ENCODE data around the gene APOL1.

APOL1 gene

GRCh38 chr22:36210224-36210623, 42.7 kb upstream of the APOL1 start:
- H3K4me1 ChIP-seq (ENCODE audit: control insufficient read depth, low read length), result peaks cover 26% of the 10 kb centered on the region
- H3K4me3 ChIP-seq (ENCODE audit: low read length), result no peak overlapping the region
- no peak overlapping the region for H3K4me2 ChIP-seq (ENCODE audit: low read length)
- no peaks in the 10 kb centered on the region for H3K36me3 ChIP-seq (ENCODE audit: control insufficient read depth, low read length)
- H3K9me2 ChIP-seq (replicated peaks; ENCODE audit: control insufficient read depth, low read length), result no peaks in the 10 kb centered on the region
- no peak for TF ChIP-seq EZH2phosphoT487 (IDR thresholded peaks at IDR 0.05; ENCODE audit: borderline replicate concordance, low read length)
- TF ChIP-seq CTCF (IDR thresholded peaks at IDR 0.05; ENCODE audit: low read depth, low read length, poor library complexity, severe bottlenecking), result no peak
- no peaks in the 10 kb centered on the region for H3K79me2 ChIP-seq (ENCODE audit: control insufficient read depth, low read length)
- peaks cover 9% of the 10 kb centered on the region; the same call in 1 of the 2 replicates for H3K27me3 ChIP-seq (ENCODE audit: control insufficient read depth, low read length)
- no peaks in the 10 kb centered on the region for H3F3A ChIP-seq (ENCODE audit: control insufficient read depth, insufficient read depth)
- H4K20me1 ChIP-seq (ENCODE audit: control insufficient read depth, insufficient read depth, low read depth, low read length), result no peaks in the 10 kb centered on the region
- H3K9me3 ChIP-seq (ENCODE audit: control insufficient read depth, insufficient read depth, low read length), result peaks cover 3% of the 10 kb centered on the region; the same call in 1 of the 2 replicates
- H3K27ac ChIP-seq (ENCODE audit: low read depth, low read length), result no peak overlapping the region

- no peak overlapping the region for H3K27ac ChIP-seq (ENCODE audit: low read depth, low read length)
- H3K79me2 ChIP-seq (ENCODE audit: control insufficient read depth, low read length), result no peaks in the 10 kb centered on the region
- no peaks in the 10 kb centered on the region for H3F3A ChIP-seq (ENCODE audit: control insufficient read depth, insufficient read depth)
- H3K4me1 ChIP-seq (ENCODE audit: control insufficient read depth, low read length), result peaks cover 19% of the 10 kb centered on the region
- H4K20me1 ChIP-seq (ENCODE audit: control insufficient read depth, insufficient read depth, low read depth, low read length), result no peaks in the 10 kb centered on the region
- no peak overlapping the region for H3K4me2 ChIP-seq (ENCODE audit: low read length)
- peaks cover 16% of the 10 kb centered on the region for H3K27me3 ChIP-seq (ENCODE audit: control insufficient read depth, low read length)
- H3K9me2 ChIP-seq (replicated peaks; ENCODE audit: control insufficient read depth, low read length), result no peaks in the 10 kb centered on the region
- peaks cover 3% of the 10 kb centered on the region; the same call in 1 of the 2 replicates for H3K9me3 ChIP-seq (ENCODE audit: control insufficient read depth, insufficient read depth, low read length)
- H3K36me3 ChIP-seq (ENCODE audit: control insufficient read depth, low read length), result no peaks in the 10 kb centered on the region
- no peak overlapping the region for H3K4me3 ChIP-seq (ENCODE audit: low read length)
- TF ChIP-seq EZH2phosphoT487 (IDR thresholded peaks at IDR 0.05; ENCODE audit: borderline replicate concordance, low read length), result no peak
- no peak for TF ChIP-seq CTCF (IDR thresholded peaks at IDR 0.05; ENCODE audit: low read depth, low read length, poor library complexity, severe bottlenecking)
Observed at GRCh38 chr22:36211237-36211861, 41.6 kb upstream of the APOL1 start.

GRCh38 chr22:36212901-36213300, 40.0 kb upstream of the APOL1 start:
- H3K36me3 ChIP-seq (ENCODE audit: control insufficient read depth, low read length), result no peaks in the 10 kb centered on the region
- no peaks in the 10 kb centered on the region for H4K20me1 ChIP-seq (ENCODE audit: control insufficient read depth, insufficient read depth, low read depth, low read length)
- no peak overlapping the region for H3K27ac ChIP-seq (ENCODE audit: low read depth, low read length)
- peaks cover 28% of the 10 kb centered on the region for H3K27me3 ChIP-seq (ENCODE audit: control insufficient read depth, low read length)
- no peak for TF ChIP-seq CTCF (IDR thresholded peaks at IDR 0.05; ENCODE audit: low read depth, low read length, poor library complexity, severe bottlenecking)
- no peak for TF ChIP-seq EZH2phosphoT487 (IDR thresholded peaks at IDR 0.05; ENCODE audit: borderline replicate concordance, low read length)
- no peak overlapping the region for H3K4me2 ChIP-seq (ENCODE audit: low read length)
- H3K9me2 ChIP-seq (replicated peaks; ENCODE audit: control insufficient read depth, low read length), result no peaks in the 10 kb centered on the region
- no peaks in the 10 kb centered on the region for H3K79me2 ChIP-seq (ENCODE audit: control insufficient read depth, low read length)
- no peak overlapping the region for H3K4me3 ChIP-seq (ENCODE audit: low read length)
- no peaks in the 10 kb centered on the region for H3F3A ChIP-seq (ENCODE audit: control insufficient read depth, insufficient read depth)
- H3K4me1 ChIP-seq (ENCODE audit: control insufficient read depth, low read length), result peaks cover 14% of the 10 kb centered on the region
- H3K9me3 ChIP-seq (ENCODE audit: control insufficient read depth, insufficient read depth, low read length), result peaks cover 3% of the 10 kb centered on the region; the same call in 1 of the 2 replicates
